Measurements from ENCODE around the gene STXBP6.

DNA sequence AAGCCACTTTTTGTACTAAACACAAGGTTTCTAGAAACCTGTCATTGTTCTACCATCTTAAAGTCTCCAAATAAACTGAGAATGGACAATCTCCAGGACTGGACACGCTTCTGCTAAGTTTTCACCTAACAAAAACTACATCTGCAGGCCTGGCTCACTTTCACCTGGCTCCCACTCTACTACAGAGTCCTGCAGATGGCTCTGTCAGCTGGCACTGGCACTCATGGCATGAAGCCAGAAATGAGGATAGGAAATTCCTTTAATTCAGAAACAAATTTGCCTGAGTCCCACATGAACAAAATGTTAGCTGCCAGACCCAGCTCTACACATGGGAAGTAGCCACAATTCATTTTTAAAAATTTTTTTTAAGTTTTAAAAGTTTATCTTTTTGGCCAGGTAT lies 42.1 kb downstream of the STXBP6 start:
- TF ChIP-seq, protein P1, sequence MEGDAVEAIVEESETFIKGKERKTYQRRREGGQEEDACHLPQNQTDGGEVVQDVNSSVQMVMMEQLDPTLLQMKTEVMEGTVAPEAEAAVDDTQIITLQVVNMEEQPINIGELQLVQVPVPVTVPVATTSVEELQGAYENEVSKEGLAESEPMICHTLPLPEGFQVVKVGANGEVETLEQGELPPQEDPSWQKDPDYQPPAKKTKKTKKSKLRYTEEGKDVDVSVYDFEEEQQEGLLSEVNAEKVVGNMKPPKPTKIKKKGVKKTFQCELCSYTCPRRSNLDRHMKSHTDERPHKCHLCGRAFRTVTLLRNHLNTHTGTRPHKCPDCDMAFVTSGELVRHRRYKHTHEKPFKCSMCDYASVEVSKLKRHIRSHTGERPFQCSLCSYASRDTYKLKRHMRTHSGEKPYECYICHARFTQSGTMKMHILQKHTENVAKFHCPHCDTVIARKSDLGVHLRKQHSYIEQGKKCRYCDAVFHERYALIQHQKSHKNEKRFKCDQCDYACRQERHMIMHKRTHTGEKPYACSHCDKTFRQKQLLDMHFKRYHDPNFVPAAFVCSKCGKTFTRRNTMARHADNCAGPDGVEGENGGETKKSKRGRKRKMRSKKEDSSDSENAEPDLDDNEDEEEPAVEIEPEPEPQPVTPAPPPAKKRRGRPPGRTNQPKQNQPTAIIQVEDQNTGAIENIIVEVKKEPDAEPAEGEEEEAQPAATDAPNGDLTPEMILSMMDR (IDR thresholded peaks at IDR 0.05), result no peak
- TF ChIP-seq EZH2phosphoT487 (IDR thresholded peaks at IDR 0.05) (no peak), EZH2 (IDR thresholded peaks at IDR 0.05) (no peak)

Data from neural progenitor cell (in vitro differentiated cells).